ENCODE data around the gene PSMD11.

Gene PSMD11

GRCh38 chr17:32510466-32510865 lies 66.2 kb downstream of the PSMD11 start:
- Histone ChIP-seq H3K27ac (ENCODE audit: extremely low read depth, low read depth, low read length) (no peak overlapping the region), H3K9me3 (ENCODE audit: control insufficient read depth, insufficient read depth, low read depth, low read length) (no peaks in the 10 kb centered on the region), H3K4me1 (ENCODE audit: control insufficient read depth, insufficient read depth, low read length) (no peaks in the 10 kb centered on the region), H3K36me3 (ENCODE audit: control insufficient read depth in 2 of 2, insufficient read depth in 1 of 2, low read length in 2 of 2) (no peaks in the 10 kb centered on the region), H3K4me3 (ENCODE audit: low read depth, low read length) (no peak overlapping the region)
- CTCF ChIA-PET = interaction anchor here (0.6 kb wide), 3 partner anchors 32 to 399 kb away, joined by 3 to 6 read pairs (median 3); no protein-coding TSS in a partner anchor
- POLR2A ChIA-PET = interaction anchor here (0.6 kb wide), 2 partner anchors 8 to 37 kb away, joined by 3 to 4 read pairs; no protein-coding TSS in a partner anchor
- no peak for TF ChIP-seq ZNF202 (tag by site-specific recombination; IDR thresholded peaks at IDR 0.05; ENCODE audit: borderline replicate concordance)
- no peak for TF ChIP-seq ZNF518A (tag by site-specific recombination; conservative IDR thresholded peaks at IDR 0.05; ENCODE audit: low read depth)
- no peak for TF ChIP-seq ZNF549 (tag by site-specific recombination; IDR thresholded peaks at IDR 0.05)
- TF ChIP-seq ZNF112 (tag by site-specific recombination; IDR thresholded peaks at IDR 0.05) = no peak
- TF ChIP-seq ZBTB10 (tag by site-specific recombination; IDR thresholded peaks at IDR 0.05) = no peak
- no peak for TF ChIP-seq ZNF513 (tag by site-specific recombination; IDR thresholded peaks at IDR 0.05)
- TF ChIP-seq PRDM10 (tag by site-specific recombination; IDR thresholded peaks at IDR 0.05) = no peak
- no peak for TF ChIP-seq ZNF423 (tag by site-specific recombination; IDR thresholded peaks at IDR 0.05)
- no peak for TF ChIP-seq ZNF211 (tag by site-specific recombination; IDR thresholded peaks at IDR 0.05; ENCODE audit: low read depth)
- no peak for TF ChIP-seq ZFP41 (tag by site-specific recombination; IDR thresholded peaks at IDR 0.05; ENCODE audit: borderline replicate concordance)
- no peak for TF ChIP-seq BCL11B (tag by site-specific recombination; IDR thresholded peaks at IDR 0.05; ENCODE audit: low read depth)
- TF ChIP-seq ZNF266 (tag by site-specific recombination; IDR thresholded peaks at IDR 0.05; ENCODE audit: low read depth) = no peak
- no peak for TF ChIP-seq PRDM1 (tag by site-specific recombination; IDR thresholded peaks at IDR 0.05)
